GM12878 (cell line): ENCODE measurements around the gene RDH5. TPM values are rescaled to one million over a fixed set of nuclear protein-coding genes. Genes with fewer than 3 reads are reported as not detected.

Experiments used
- ATAC-seq: fragments of 200-7000 bp; cut with Tn5 transposase; 3 replicates; pipeline ENCODE4 v1.9.1; 2020; ENCODE audit warnings: mild to moderate bottlenecking, moderate library complexity
- BruUV-seq: library from RNA; stranded (reverse); fragments of 400-500 nt; replicated peaks from 2 replicates; lab custom pipeline; 2021; lab: Mats Ljungman, UMichigan
- CTCF ChIA-PET: fragments of 300-600 bp; sonication (Branson Sonifier 250); formaldehyde crosslinking; extraction: SDS; loops from one replicate; lab custom pipeline; 2021; ENCODE audit warnings: inconsistent platforms; lab: Yijun Ruan, JAX
- POLR2A ChIA-PET: fragments of 350-600 bp; formaldehyde crosslinking; extraction: SDS; loops from one replicate; lab custom pipeline; 2021; ENCODE audit warnings: inconsistent platforms; lab: Charles Lee
- RAD21 ChIA-PET: fragments of 300-600 bp; sonication (Branson Sonifier 250); formaldehyde crosslinking; loops from one replicate; lab custom pipeline; 2023; ENCODE audit warnings: antibody characterized with exemption; ENCODE audit not compliant: unreplicated experiment; lab: Charles Lee
- SMC1A ChIA-PET: fragments of 300-600 bp; sonication (Branson Sonifier 250); formaldehyde crosslinking; loops from one replicate; lab custom pipeline; 2023; ENCODE audit not compliant: unreplicated experiment, uncharacterized antibody; lab: Charles Lee
- DNase-seq: peaks from one replicate; pipeline ENCODE4 v3.0.0-alpha.2; 2011; ENCODE audit warnings: low read depth, low spot score
- FAIRE-seq: peaks from 3 replicates; lab custom pipeline; 2011; peaks lifted over from hg19 to GRCh38; lab: Jason Lieb, UNC
- H2AFZ ChIP-seq: 2 replicates; pipeline ENCODE4 v1.6.0; 2011; ENCODE audit warnings: low read depth, low read length, control low read depth; ENCODE audit not compliant: control insufficient read depth
- H3K27ac ChIP-seq: 2 replicates; pipeline ENCODE4 v1.5.1; 2011; ENCODE audit warnings: control low read depth; ENCODE audit not compliant: control insufficient read depth, insufficient read depth
- H3K27me3 ChIP-seq, 2 experiments: replicated peaks in 1 of 2; 2 replicates each; pipeline versions ENCODE4 v1.6.0 to v1.6.1; 2011; ENCODE audit warnings: low read length in 1 of 2; ENCODE audit not compliant: control insufficient read depth in 2 of 2, insufficient read depth in 2 of 2
- H3K36me3 ChIP-seq, 2 experiments: 2 replicates each; pipeline ENCODE4 v1.5.1; 2011; ENCODE audit warnings: low read length in 1 of 2; ENCODE audit not compliant: control insufficient read depth in 2 of 2, insufficient read depth in 2 of 2
- H3K4me1 ChIP-seq: 2 replicates; pipeline ENCODE4 v1.6.1; 2011; ENCODE audit warnings: mild to moderate bottlenecking, low read length, moderate library complexity, mixed read lengths; ENCODE audit not compliant: control insufficient read depth, insufficient read depth
- H3K4me2 ChIP-seq: 2 replicates; pipeline ENCODE4 v1.6.0; 2011; ENCODE audit warnings: control low read depth; ENCODE audit not compliant: control insufficient read depth, insufficient read depth
- H3K4me3 ChIP-seq: fragments of 200-600 bp; sonication (generic); 2 replicates; pipeline ENCODE4 v1.5.1; 2016
- H3K79me2 ChIP-seq: 2 replicates; pipeline ENCODE4 v1.6.0; 2011; ENCODE audit warnings: low read length; ENCODE audit not compliant: control insufficient read depth, insufficient read depth
- H3K9ac ChIP-seq: 2 replicates; pipeline ENCODE4 v1.8.0; 2011; ENCODE audit warnings: low read length, control low read depth, mixed read lengths; ENCODE audit not compliant: control insufficient read depth, insufficient read depth
- H3K9me3 ChIP-seq: replicated peaks from 3 replicates; pipeline ENCODE4 v1.5.1; 2011; ENCODE audit warnings: mild to moderate bottlenecking, low read length; ENCODE audit not compliant: control insufficient read depth, insufficient read depth
- H4K20me1 ChIP-seq: 2 replicates; pipeline ENCODE4 v1.6.0; 2011; ENCODE audit not compliant: control insufficient read depth, insufficient read depth
- ATF2 ChIP-seq: IDR thresholded peaks from 2 replicates; pipeline ENCODE4 v1.6.1; 2012; ENCODE audit warnings: low read length, inconsistent platforms
- BCLAF1 ChIP-seq: fragments of 450-650 bp; IDR thresholded peaks from 2 replicates; pipeline ENCODE4 v1.6.1; 2017; ENCODE audit warnings: antibody characterized with exemption, mild to moderate bottlenecking, moderate library complexity
- CBX5 ChIP-seq: sonication (generic); IDR thresholded peaks from 2 replicates; pipeline ENCODE4 v1.6.1; 2016; ENCODE audit warnings: low read depth, moderate library complexity, mild to moderate bottlenecking, inconsistent platforms
- EZH2 ChIP-seq: IDR thresholded peaks from 2 replicates; pipeline ENCODE4 v1.6.1; 2012; ENCODE audit warnings: low read depth, mild to moderate bottlenecking, control low read depth, inconsistent platforms, low read length, borderline replicate concordance; ENCODE audit not compliant: control insufficient read depth
- IKZF1 ChIP-seq: fragments of 450-650 bp; conservative IDR thresholded peaks from 2 replicates; pipeline ENCODE4 v1.6.1; 2017; ENCODE audit warnings: antibody characterized with exemption, mild to moderate bottlenecking
- PBX3 ChIP-seq: IDR thresholded peaks from 2 replicates; pipeline ENCODE4 v1.6.1; 2011; ENCODE audit warnings: mild to moderate bottlenecking, low read depth, low read length, moderate library complexity; ENCODE audit not compliant: insufficient replicate concordance
- RCOR1 ChIP-seq: conservative IDR thresholded peaks from 2 replicates; pipeline ENCODE4 v1.6.1; 2012; ENCODE audit warnings: low read depth, low read length, improper control_type of control experiment
- SMAD1 ChIP-seq: fragments of 450-650 bp; IDR thresholded peaks from 2 replicates; pipeline ENCODE4 v1.6.1; 2018; ENCODE audit warnings: mild to moderate bottlenecking, low read depth; ENCODE audit not compliant: partially characterized antibody
- SRF ChIP-seq, 2 experiments: IDR thresholded peaks; 2 replicates each; pipeline ENCODE4 v1.6.1; 2011; ENCODE audit warnings: low read depth in 2 of 2, low read length in 2 of 2, mild to moderate bottlenecking in 1 of 2, moderate library complexity in 1 of 2
- SUZ12 ChIP-seq: fragments of 200-600 bp; sonication (generic); IDR thresholded peaks from one replicate; pipeline ENCODE4 v1.6.1; 2018; ENCODE audit warnings: antibody characterized with exemption, mild to moderate bottlenecking; ENCODE audit not compliant: unreplicated experiment
- USF1 ChIP-seq: IDR thresholded peaks from 2 replicates; pipeline ENCODE4 v1.6.1; 2011; ENCODE audit warnings: borderline replicate concordance, low read depth, mild to moderate bottlenecking, moderate library complexity, mixed read lengths, low read length; ENCODE audit not compliant: insufficient read depth; ENCODE audit errors: extremely low read length
- ZSCAN29 ChIP-seq: fragments of 450-650 bp; IDR thresholded peaks from 2 replicates; pipeline ENCODE4 v1.6.1; 2017; ENCODE audit warnings: mild to moderate bottlenecking, moderate library complexity
- WGBS: methylation state at CpG from one replicate; pipeline ENCODE4 v1.1.6; 2016; ENCODE audit warnings: low lambda C conversion rate; ENCODE audit not compliant: insufficient replicate concordance, insufficient coverage; ENCODE audit errors: missing lambda C conversion rate; 5-methylcytosine and 5-hydroxymethylcytosine counted together
- in situ Hi-C: fragments of 300-500 bp; cut with MboI; formaldehyde crosslinking; loops from 9 replicates; pipeline ENCODE4 v1.14.3; 2018; ENCODE audit warnings: mixed read lengths
- intact Hi-C: fragments of 100-400 bp; cut with micrococcal nuclease; formaldehyde crosslinking; loops from one replicate; pipeline ENCODE4 v1.14.2; 2022; ENCODE audit not compliant: unreplicated experiment
- polyA plus RNA-seq, 11 experiments: library from polyadenylated mRNA; depleted of rRNA in 4 of 11; unstranded in 6 of 11; stranded (reverse) in 5 of 11; fragments of >200 nt; fragmentation: Nextera tagmentation in 4 of 11; fragmentation: Illumina TruSeq in 1 of 11; extraction: Ambion mirVana in 4 of 11; extraction: Trizol in 1 of 11; gene quantifications; 1 replicate in 1 of 11; 2 replicates in 10 of 11; pipeline versions ENCODE4 v1.2.1 to v1.2.3, GENCODE V29; 2011 to 2016; ENCODE audit warnings: inconsistent platforms in 2 of 11, missing spikeins in 2 of 11, low read depth in 1 of 11
- total RNA-seq, 4 experiments: library from RNA; depleted of rRNA in 3 of 4; stranded (reverse); fragments of >200 nt in 3 of 4; fragmentation: Illumina TruSeq in 1 of 4; extraction: Trizol in 1 of 4; gene quantifications; 2 replicates each; pipeline versions ENCODE4 v1.2.1 to v1.2.3, GENCODE V29; 2013 to 2021

RDH5 gene
- total and polyA plus RNA-seq, 10 of the 15 experiments (the other 5 are each of a cell fraction or from before 2014, with no cell fraction given): 2.6 to 11.6 (median 7.3) TPM

GRCh38 chr12:55681142-55682077 is 38.8 kb upstream of the RDH5 start (continued):
- TF ChIP-seq PBX3 (no peak), CBX5 (no peak), IKZF1 (peak; percentile 42; the same call in 1 of the 2 replicates), USF1 (no peak)

GRCh38 chr12:55682087-55682796 is 38.0 kb upstream of the RDH5 start:
- Histone ChIP-seq H3K27ac (no peak overlapping the region), H3K9ac (no peak overlapping the region), H3K79me2 (no peaks in the 10 kb centered on the region), H3K4me2 (peak overlapping the region; percentile 61), H4K20me1 (no peaks in the 10 kb centered on the region), H3K36me3 (no peaks in the 10 kb centered on the region), H3K9me3 (no peaks in the 10 kb centered on the region), H2AFZ (peak overlapping the region; percentile 70), H3K4me3 (peak overlapping the region; percentile 23; the same call in 1 of the 2 replicates), H3K27me3 (no peaks in the 10 kb centered on the region), H3K4me1 (peaks cover 10% of the 10 kb centered on the region)
- ChIA-PET SMC1A (interaction anchor here (0.8 to 1.4 kb wide), 7 partner anchors 8 to 52 kb away, joined by 3 to 8 read pairs (median 3); partner anchors contain the start of gene BLOC1S1), POLR2A (interaction anchor here (1.1 kb wide), 1 partner anchor 8 kb away, joined by 3 read pairs; no protein-coding TSS in a partner anchor), RAD21 (interaction anchor here (0.6 to 1.4 kb wide), 8 partner anchors 9 to 304 kb away, joined by 3 to 8 read pairs (median 4); partner anchors contain the start of gene BLOC1S1), CTCF (interaction anchor here (0.7 to 1.7 kb wide), 17 partner anchors 9 to 963 kb away, joined by 3 to 13 read pairs (median 4); partner anchors contain the start of gene BLOC1S1)
- no TSS peak for BruUV-seq
- 62% methylated on average over 13 of the region's 13 CpGs for WGBS
- ATAC-seq: peak; percentile 13; the same call in 2 of the 3 replicates
- no peak for DNase-seq
- no peak for FAIRE-seq
- intact Hi-C loops: no loop called here
- in situ Hi-C loops: no loop called here
- TF ChIP-seq BCLAF1: no peak
- TF ChIP-seq SMAD1: no peak
- no peak for TF ChIP-seq RCOR1
- no peak for TF ChIP-seq ZSCAN29
- TF ChIP-seq ATF2: no peak
- TF ChIP-seq SUZ12: no peak
- TF ChIP-seq SRF (IDR thresholded peaks at IDR 0.05; ENCODE audit: low read depth in 2 of 2, low read length in 2 of 2): no peak
- TF ChIP-seq EZH2: no peak
